IPS DF 4.7 (cell line): ENCODE data around the gene TOM1L1.

Experiments
- DNase-seq: peaks from one replicate; pipeline ENCODE4 v3.0.0-alpha.2; 2013; ENCODE audit warnings: low spot score; ENCODE audit errors: extremely low read depth

TOM1L1 gene

GRCh38 chr17:54898576-54898975 lies 2.1 kb upstream of the TOM1L1 start:
- DNase-seq, result no peak

GRCh38 chr17:54899201-54899600 lies 1.5 kb upstream of the TOM1L1 start:
- DNase-seq, result no peak

- no peak for DNase-seq
Measured at GRCh38 chr17:54899721-54900456, 763 bp upstream of the TOM1L1 start.

GRCh38 chr17:54901230-54901822 lies 674 bp downstream of the TOM1L1 start:
- DNase-seq, result no peak

- no peak for DNase-seq
Measured at GRCh38 chr17:54902017-54902416, 1.4 kb downstream of the TOM1L1 start.

- DNase-seq, result no peak
Measured at GRCh38 chr17:54902611-54903010, 2.0 kb downstream of the TOM1L1 start.

GRCh38 chr17:54903375-54903774 lies 2.7 kb downstream of the TOM1L1 start:
- no peak for DNase-seq

GRCh38 chr17:54906683-54907082 lies 6.0 kb downstream of the TOM1L1 start:
- DNase-seq, result no peak

- DNase-seq, result no peak
Measured at GRCh38 chr17:54907376-54907775, 6.7 kb downstream of the TOM1L1 start.

- no peak for DNase-seq
Measured at GRCh38 chr17:54909766-54910165, 9.1 kb downstream of the TOM1L1 start.

GRCh38 chr17:54916721-54917120 lies 16.1 kb downstream of the TOM1L1 start:
- no peak for DNase-seq

GRCh38 chr17:54919425-54919824 lies 18.8 kb downstream of the TOM1L1 start:
- no peak for DNase-seq

GRCh38 chr17:54920819-54921218 lies 20.2 kb downstream of the TOM1L1 start:
- DNase-seq, result no peak

- DNase-seq, result no peak
Measured at GRCh38 chr17:54924405-54924804, 23.8 kb downstream of the TOM1L1 start.

- DNase-seq, result no peak
Measured at GRCh38 chr17:54927525-54927924, 26.9 kb downstream of the TOM1L1 start.

GRCh38 chr17:54932711-54933110 lies 32.1 kb downstream of the TOM1L1 start:
- DNase-seq, result no peak

- DNase-seq, result no peak
Measured at GRCh38 chr17:54933921-54934320, 33.3 kb downstream of the TOM1L1 start.

GRCh38 chr17:54935471-54935870 lies 34.8 kb downstream of the TOM1L1 start:
- no peak for DNase-seq

- DNase-seq, result no peak
Measured at GRCh38 chr17:54937018-54937417, 36.4 kb downstream of the TOM1L1 start.

GRCh38 chr17:54937426-54937825 lies 36.8 kb downstream of the TOM1L1 start:
- DNase-seq, result no peak

GRCh38 chr17:54941285-54941684 lies 40.6 kb downstream of the TOM1L1 start:
- no peak for DNase-seq

- no peak for DNase-seq
Measured at GRCh38 chr17:54944796-54945195, 44.1 kb downstream of the TOM1L1 start.

- DNase-seq, result no peak
Measured at GRCh38 chr17:54945231-54945630, 44.6 kb downstream of the TOM1L1 start.
